GM12873 (cell line): Measurements from ENCODE around the gene SULT4A1.

Source experiments
- CTCF ChIP-seq: IDR thresholded peaks from 2 replicates; pipeline ENCODE4 v1.5.1; 2012; ENCODE audit warnings: low read depth, mild to moderate bottlenecking, moderate library complexity, low read length, control low read depth; ENCODE audit not compliant: insufficient read depth; ENCODE audit errors: missing control alignments

SULT4A1 gene, protein sequence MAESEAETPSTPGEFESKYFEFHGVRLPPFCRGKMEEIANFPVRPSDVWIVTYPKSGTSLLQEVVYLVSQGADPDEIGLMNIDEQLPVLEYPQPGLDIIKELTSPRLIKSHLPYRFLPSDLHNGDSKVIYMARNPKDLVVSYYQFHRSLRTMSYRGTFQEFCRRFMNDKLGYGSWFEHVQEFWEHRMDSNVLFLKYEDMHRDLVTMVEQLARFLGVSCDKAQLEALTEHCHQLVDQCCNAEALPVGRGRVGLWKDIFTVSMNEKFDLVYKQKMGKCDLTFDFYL

GRCh38 chr22:43862074-43862881 is at the start of gene SULT4A1:
Gene SULT4A1, minus strand, starts transcription at chr22:43862513. Its CDS starts 131 bp downstream, at chr22:43862382.
- TF ChIP-seq CTCF, result no peak

- no peak for TF ChIP-seq CTCF
Measured at GRCh38 chr22:43911351-43911750, 49.0 kb upstream of the SULT4A1 start.

DNA sequence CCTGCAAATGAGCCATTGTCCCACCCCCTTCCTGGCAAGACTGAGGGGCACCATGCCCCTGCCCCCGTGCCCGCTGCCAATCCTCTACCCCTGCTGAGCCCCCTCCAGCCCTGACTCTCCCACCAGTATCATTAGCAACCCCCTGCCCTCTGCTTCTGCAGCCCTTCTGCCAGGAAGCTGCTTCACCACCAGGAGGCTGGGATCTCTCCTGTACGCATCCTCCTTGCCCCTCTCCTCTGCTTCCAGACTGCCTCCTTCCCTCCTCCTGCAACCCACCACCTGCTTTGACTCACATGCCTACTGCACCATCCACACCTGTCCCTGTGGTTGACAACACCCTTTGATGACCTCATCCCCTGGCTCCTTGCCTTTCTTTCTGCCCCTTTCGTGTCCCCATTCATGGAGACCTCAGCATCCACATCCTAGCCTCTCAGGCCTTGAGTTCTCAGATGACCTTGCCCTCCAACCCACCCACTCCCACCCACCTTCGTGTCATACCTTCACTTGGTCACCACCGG is 47.9 kb upstream of the SULT4A1 start:
- no peak for TF ChIP-seq CTCF

- TF ChIP-seq CTCF, result no peak
Measured at GRCh38 chr22:43909708-43910107, 47.4 kb upstream of the SULT4A1 start.

- TF ChIP-seq CTCF, result no peak
Measured at GRCh38 chr22:43905681-43906080, 43.4 kb upstream of the SULT4A1 start.

GRCh38 chr22:43904412-43904811 is 42.1 kb upstream of the SULT4A1 start:
- TF ChIP-seq CTCF, result peak; percentile 32

DNA sequence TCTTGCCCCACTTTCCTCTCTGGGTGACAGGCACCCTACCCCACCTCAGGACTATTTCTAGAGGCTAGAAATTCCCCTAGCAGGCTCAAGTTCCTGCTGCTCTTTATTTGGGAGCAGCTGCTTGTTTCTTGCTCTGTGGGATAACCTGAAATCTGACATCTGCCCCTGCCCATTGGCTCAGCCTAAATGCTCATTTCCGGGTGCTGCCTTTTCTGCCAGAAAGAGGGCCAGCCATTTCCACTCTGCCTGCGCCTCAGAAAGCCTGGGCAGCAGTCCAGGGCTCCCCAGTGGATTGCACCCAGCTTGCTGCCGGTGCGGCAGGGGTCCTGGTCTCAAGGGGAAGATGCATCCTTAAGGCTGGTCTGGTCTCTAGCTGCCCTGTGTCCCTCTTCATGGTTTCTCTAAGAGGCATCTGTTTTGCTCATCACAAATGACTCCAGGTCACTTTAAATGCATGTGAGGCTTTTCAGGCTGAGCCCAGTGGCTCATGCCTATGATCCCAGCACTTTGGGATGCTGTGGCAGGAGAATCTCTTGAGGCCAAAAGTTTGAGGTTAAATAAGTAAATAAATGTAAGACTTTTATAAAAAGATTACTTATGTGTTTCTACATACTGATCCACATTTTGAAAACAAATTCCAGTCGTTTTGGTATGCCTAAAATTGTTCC is 39.8 kb upstream of the SULT4A1 start:
- TF ChIP-seq CTCF, result no peak
